ENCODE data around the gene PCDHGC5.

PCDHGC5 gene

DNA sequence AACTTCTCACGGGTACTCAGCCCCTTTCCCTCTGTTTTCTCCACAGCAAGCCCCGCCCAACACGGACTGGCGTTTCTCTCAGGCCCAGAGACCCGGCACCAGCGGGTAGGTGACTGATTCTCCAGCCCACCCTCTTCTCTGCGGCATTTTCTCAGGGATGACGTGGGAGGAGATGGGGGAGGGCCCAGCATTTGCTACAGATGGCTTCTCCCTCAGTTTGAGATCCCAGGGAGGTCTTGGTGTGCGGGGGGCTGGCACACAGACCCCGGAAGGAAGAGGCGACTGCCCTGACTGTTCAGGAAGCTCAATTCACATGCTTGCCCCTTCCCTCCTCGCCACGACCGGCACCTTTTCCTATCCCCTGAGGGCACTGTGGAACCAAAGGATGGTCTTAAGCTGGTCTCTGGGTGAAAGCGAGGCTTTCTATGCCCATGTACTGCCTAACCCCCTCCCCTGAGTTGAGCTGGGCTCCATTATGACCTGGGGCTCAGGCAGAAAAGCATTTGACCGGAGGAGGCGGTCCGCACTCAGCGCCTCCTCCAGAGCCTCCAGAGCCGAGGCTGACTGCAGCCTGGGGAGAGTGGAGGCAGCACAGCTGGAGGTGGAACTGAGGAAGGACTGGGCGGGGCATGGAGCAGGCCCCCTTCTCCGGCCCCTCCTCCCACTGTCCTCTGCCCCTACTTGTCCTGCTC, 6.0 kb downstream of the PCDHGC5 start:
- peak; percentile 48 for DNase-seq (ENCODE audit: low read depth, low spot score)
- H3K4me3 ChIP-seq (ENCODE audit: low read depth, low read length): no peak overlapping the region
- TF ChIP-seq, protein P1, sequence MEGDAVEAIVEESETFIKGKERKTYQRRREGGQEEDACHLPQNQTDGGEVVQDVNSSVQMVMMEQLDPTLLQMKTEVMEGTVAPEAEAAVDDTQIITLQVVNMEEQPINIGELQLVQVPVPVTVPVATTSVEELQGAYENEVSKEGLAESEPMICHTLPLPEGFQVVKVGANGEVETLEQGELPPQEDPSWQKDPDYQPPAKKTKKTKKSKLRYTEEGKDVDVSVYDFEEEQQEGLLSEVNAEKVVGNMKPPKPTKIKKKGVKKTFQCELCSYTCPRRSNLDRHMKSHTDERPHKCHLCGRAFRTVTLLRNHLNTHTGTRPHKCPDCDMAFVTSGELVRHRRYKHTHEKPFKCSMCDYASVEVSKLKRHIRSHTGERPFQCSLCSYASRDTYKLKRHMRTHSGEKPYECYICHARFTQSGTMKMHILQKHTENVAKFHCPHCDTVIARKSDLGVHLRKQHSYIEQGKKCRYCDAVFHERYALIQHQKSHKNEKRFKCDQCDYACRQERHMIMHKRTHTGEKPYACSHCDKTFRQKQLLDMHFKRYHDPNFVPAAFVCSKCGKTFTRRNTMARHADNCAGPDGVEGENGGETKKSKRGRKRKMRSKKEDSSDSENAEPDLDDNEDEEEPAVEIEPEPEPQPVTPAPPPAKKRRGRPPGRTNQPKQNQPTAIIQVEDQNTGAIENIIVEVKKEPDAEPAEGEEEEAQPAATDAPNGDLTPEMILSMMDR (IDR thresholded peaks at IDR 0.05; ENCODE audit: low read depth, low read length): no peak
- in situ Hi-C loops (cut with HindIII; ENCODE audit: low sequenced_read_pairs): no loop called here

DNA sequence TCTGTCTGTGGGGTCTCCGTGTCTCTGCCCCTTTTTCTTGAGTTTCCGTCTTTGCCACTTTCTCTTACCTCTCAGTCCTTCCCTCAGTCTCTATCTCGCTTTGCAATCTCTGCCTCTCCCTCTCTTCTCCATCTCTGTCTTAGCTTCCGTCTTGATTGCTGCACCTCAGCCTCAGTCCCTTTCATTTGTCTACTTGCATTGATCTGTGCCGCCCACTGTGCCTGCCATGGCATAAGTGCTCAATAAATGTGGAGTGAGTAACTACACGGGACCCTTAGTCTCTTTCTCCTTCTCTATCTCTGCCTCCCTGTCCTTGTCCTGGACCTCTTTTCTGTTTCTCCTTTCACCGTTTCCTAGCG, 6.6 kb downstream of the PCDHGC5 start:
- no peak overlapping the region for H3K4me3 ChIP-seq (ENCODE audit: low read depth, low read length)
- DNase-seq (ENCODE audit: low read depth, low spot score): no peak
- TF ChIP-seq, protein P1 (IDR thresholded peaks at IDR 0.05; ENCODE audit: low read depth, low read length): no peak
- in situ Hi-C loops (cut with HindIII; ENCODE audit: low sequenced_read_pairs): no loop called here

DNA sequence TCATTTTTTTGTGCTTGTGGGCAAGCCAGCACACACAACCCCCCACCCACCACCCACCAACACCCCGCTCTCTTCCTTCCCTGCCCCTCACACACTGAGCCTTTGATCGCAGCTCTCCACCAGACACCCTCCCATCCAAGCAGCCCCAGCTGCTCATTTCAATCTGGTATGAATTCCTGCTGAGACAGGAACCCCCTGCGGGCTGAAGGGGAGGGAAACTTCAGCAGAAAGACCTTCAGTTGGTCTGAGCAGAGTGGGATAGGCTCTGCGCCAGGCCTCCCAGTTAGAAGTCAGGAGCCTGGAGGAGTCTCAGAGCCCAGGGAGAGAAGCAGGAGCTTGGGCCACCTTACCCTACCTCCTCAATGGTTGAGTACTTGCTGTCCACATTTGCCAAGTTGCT, 7.2 kb downstream of the PCDHGC5 start:
- in situ Hi-C loops (cut with HindIII; ENCODE audit: low sequenced_read_pairs): no loop called here
- TF ChIP-seq, protein P1 (IDR thresholded peaks at IDR 0.05; ENCODE audit: low read depth, low read length): no peak
- no peak overlapping the region for H3K4me3 ChIP-seq (ENCODE audit: low read depth, low read length)
- DNase-seq (ENCODE audit: low read depth, low spot score): peak; percentile 91

DNA sequence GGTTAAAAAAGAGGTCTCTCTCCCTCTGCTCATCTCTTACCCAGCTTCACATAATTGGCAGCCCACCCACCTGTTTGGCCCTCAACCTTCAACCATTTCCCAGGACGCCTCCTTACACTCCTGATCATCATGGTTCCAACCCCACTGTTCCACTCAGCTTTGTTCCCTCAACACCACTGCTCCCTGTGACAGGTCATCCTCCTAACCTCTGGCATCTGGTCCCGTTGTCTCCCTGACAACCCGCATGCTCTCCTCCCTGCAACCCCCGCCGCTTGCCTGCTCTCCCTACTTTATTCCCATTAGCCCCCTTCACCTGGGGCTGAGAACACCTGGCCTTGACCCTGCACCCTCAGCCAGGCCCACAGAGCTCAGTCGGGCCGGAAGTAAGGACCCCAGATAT, 12.9 kb downstream of the PCDHGC5 start:
- no peak overlapping the region for H3K4me3 ChIP-seq (ENCODE audit: low read depth, low read length)
- in situ Hi-C loops (cut with HindIII; ENCODE audit: low sequenced_read_pairs): no loop called here
- TF ChIP-seq, protein P1 (IDR thresholded peaks at IDR 0.05; ENCODE audit: low read depth, low read length): no peak
- DNase-seq (ENCODE audit: low read depth, low spot score): no peak

DNA sequence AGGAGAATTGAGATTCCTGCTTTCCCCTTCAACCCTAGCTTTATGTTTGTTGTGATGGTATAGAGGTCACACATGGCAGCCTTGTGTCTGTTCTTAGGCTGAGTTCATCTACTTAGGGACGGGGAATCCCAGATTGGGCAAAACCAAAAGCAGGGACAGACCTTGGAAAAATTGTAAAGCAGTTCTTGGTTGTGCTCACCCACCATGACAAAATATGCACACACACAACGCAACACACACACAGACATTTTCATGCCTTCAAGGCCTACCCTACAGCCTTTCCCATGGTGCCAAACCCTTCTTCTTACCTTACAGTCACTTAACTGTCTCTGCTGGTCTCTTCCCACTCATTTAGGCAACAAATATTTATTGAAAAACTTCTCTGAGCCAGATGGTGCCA, 14.8 kb downstream of the PCDHGC5 start:
- DNase-seq (ENCODE audit: low read depth, low spot score): no peak
- in situ Hi-C loops (cut with HindIII; ENCODE audit: low sequenced_read_pairs): no loop called here
- TF ChIP-seq, protein P1 (IDR thresholded peaks at IDR 0.05; ENCODE audit: low read depth, low read length): no peak
- H3K4me3 ChIP-seq (ENCODE audit: low read depth, low read length): no peak overlapping the region

DNA sequence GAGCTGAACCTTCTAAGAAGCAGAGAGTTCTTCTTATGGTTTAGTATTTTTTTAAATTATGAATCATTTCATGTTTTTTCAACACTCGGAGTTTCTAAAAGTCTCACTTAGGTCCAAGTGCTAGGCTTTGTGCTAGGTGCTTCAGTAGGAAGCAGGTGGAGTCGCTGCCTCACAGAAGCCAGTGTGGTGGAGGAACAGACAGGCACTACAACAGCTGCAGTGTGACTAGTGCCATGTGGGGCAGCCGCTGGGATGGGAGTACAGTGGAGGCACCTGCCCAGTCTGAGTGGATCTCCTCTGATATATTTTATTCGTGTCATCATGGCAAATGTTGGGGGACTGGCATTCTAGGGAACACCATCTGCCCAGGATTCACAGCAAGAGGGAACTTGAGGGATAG, 15.3 kb downstream of the PCDHGC5 start:
- TF ChIP-seq, protein P1 (IDR thresholded peaks at IDR 0.05; ENCODE audit: low read depth, low read length): no peak
- in situ Hi-C loops (cut with HindIII; ENCODE audit: low sequenced_read_pairs): no loop called here
- DNase-seq (ENCODE audit: low read depth, low spot score): no peak
- H3K4me3 ChIP-seq (ENCODE audit: low read depth, low read length): no peak overlapping the region
